Smooth muscle cell (in vitro differentiated cells): ENCODE measurements around the gene ANO4. TPM values are rescaled to one million over a fixed set of nuclear protein-coding genes. Genes with fewer than 3 reads are reported as not detected.
"Not testable (repeated sequence)": the region's sequence is repeated elsewhere in the genome, so short reads cannot be mapped to it uniquely, and the experiment has no call there.

Experiments used
- DNase-seq: peaks from one replicate; lab custom pipeline; 2025; ENCODE audit not compliant: unreplicated experiment; lab: John Stamatoyannopoulos, UW
- H2AFZ ChIP-seq: fragments of 200-600 bp; sonication (generic); 2 replicates; pipeline ENCODE4 v1.6.0; 2016; ENCODE audit warnings: antibody characterized with exemption, low read depth, mild to moderate bottlenecking
- H3F3A ChIP-seq: fragments of 200-600 bp; sonication (generic); 2 replicates; pipeline ENCODE4 v1.6.0; 2017; ENCODE audit warnings: antibody characterized with exemption, low read depth
- H3K27ac ChIP-seq: fragments of 200-600 bp; sonication (generic); 2 replicates; pipeline ENCODE4 v1.5.1; 2016; ENCODE audit warnings: low read depth, mild to moderate bottlenecking
- H3K27me3 ChIP-seq: fragments of 200-600 bp; sonication (generic); 2 replicates; pipeline ENCODE4 v1.6.1; 2016; ENCODE audit warnings: low read depth, mild to moderate bottlenecking
- H3K36me3 ChIP-seq: fragments of 200-600 bp; sonication (generic); 2 replicates; pipeline ENCODE4 v1.5.1; 2016; ENCODE audit warnings: low read depth
- H3K4me1 ChIP-seq: fragments of 200-600 bp; sonication (generic); 2 replicates; pipeline ENCODE4 v1.5.1; 2016; ENCODE audit warnings: low read depth
- H3K4me2 ChIP-seq: fragments of 200-600 bp; sonication (generic); 2 replicates; pipeline ENCODE4 v1.6.0; 2016; ENCODE audit warnings: mild to moderate bottlenecking
- H3K4me3 ChIP-seq: fragments of 200-600 bp; sonication (generic); 2 replicates; pipeline ENCODE4 v1.5.1; 2016; ENCODE audit warnings: mild to moderate bottlenecking
- H3K79me2 ChIP-seq: fragments of 200-600 bp; sonication (generic); 2 replicates; pipeline ENCODE4 v1.6.0; 2016; ENCODE audit warnings: low read depth, mild to moderate bottlenecking
- H3K9ac ChIP-seq: fragments of 200-600 bp; sonication (generic); 2 replicates; pipeline ENCODE4 v1.6.0; 2016; ENCODE audit warnings: low read depth
- H3K9me3 ChIP-seq: fragments of 200-600 bp; sonication (generic); replicated peaks from 2 replicates; pipeline ENCODE4 v1.5.1; 2016; ENCODE audit warnings: low read depth
- H4K20me1 ChIP-seq: fragments of 200-600 bp; sonication (generic); 2 replicates; pipeline ENCODE4 v1.6.0; 2016; ENCODE audit warnings: low read depth
- WGBS: methylation state at CpG from one replicate; pipeline ENCODE4 v1.1.7; 2016; ENCODE audit warnings: low lambda C conversion rate; 5-methylcytosine and 5-hydroxymethylcytosine counted together
- polyA plus RNA-seq: library from polyadenylated mRNA; unstranded; fragments of >200 nt; fragmentation: Nextera tagmentation; extraction: Ambion mirVana; gene quantifications from 2 replicates; pipeline ENCODE4 v1.2.1, GENCODE V29; 2016
- total RNA-seq: library from RNA; depleted of rRNA; stranded (reverse); fragments of >200 nt; gene quantifications from 2 replicates; pipeline ENCODE4 v1.2.3, GENCODE V29; 2014
- TF ChIP-seq, protein P1 (sequence below): fragments of 200-600 bp; sonication (generic); IDR thresholded peaks from 2 replicates; pipeline ENCODE4 v1.5.1; 2017; ENCODE audit warnings: borderline replicate concordance, mild to moderate bottlenecking, antibody characterized with exemption; ENCODE audit not compliant: insufficient read depth, poor library complexity, severe bottlenecking

The ANO4 gene
- total and polyA plus RNA-seq, 2 experiments from 2014 or later = 27.3 to 51.7 TPM

DNA sequence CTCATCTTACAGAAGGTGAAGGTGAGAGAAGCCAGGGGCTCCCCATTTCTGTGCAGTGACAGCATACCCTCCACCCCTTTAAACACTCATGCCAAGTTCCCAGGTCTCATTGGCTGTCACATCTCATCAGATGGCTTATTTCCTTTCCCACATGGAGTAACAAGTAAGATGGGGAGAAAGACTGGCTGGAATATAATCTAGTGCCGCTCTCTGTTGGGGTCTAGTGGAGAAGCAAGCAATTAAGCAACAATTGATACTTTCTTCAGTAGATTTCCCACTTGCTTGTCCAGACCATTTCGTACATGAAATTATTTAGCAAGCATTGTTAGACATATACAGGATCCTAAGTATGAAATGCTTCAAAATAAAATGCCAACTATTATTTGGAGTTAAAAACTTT lies 323.3 kb downstream of the ANO4 start:
- H3K27ac ChIP-seq = no peak overlapping the region
- no peak overlapping the region for H3K4me2 ChIP-seq
- DNase-seq = no peak
- H3K79me2 ChIP-seq = no peaks in the 10 kb centered on the region
- H3K4me1 ChIP-seq = no peaks in the 10 kb centered on the region
- H3F3A ChIP-seq = no peaks in the 10 kb centered on the region
- H3K27me3 ChIP-seq = no peaks in the 10 kb centered on the region
- no peak overlapping the region for H2AFZ ChIP-seq
- H3K36me3 ChIP-seq = peaks cover 8% of the 10 kb centered on the region
- WGBS = 96% methylated on average over 2 of the region's 2 CpGs
- H4K20me1 ChIP-seq = no peaks in the 10 kb centered on the region
- TF ChIP-seq, protein P1, sequence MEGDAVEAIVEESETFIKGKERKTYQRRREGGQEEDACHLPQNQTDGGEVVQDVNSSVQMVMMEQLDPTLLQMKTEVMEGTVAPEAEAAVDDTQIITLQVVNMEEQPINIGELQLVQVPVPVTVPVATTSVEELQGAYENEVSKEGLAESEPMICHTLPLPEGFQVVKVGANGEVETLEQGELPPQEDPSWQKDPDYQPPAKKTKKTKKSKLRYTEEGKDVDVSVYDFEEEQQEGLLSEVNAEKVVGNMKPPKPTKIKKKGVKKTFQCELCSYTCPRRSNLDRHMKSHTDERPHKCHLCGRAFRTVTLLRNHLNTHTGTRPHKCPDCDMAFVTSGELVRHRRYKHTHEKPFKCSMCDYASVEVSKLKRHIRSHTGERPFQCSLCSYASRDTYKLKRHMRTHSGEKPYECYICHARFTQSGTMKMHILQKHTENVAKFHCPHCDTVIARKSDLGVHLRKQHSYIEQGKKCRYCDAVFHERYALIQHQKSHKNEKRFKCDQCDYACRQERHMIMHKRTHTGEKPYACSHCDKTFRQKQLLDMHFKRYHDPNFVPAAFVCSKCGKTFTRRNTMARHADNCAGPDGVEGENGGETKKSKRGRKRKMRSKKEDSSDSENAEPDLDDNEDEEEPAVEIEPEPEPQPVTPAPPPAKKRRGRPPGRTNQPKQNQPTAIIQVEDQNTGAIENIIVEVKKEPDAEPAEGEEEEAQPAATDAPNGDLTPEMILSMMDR = no peak
- no peaks in the 10 kb centered on the region for H3K9me3 ChIP-seq
- H3K4me3 ChIP-seq = no peak overlapping the region
- no peak overlapping the region for H3K9ac ChIP-seq

DNA sequence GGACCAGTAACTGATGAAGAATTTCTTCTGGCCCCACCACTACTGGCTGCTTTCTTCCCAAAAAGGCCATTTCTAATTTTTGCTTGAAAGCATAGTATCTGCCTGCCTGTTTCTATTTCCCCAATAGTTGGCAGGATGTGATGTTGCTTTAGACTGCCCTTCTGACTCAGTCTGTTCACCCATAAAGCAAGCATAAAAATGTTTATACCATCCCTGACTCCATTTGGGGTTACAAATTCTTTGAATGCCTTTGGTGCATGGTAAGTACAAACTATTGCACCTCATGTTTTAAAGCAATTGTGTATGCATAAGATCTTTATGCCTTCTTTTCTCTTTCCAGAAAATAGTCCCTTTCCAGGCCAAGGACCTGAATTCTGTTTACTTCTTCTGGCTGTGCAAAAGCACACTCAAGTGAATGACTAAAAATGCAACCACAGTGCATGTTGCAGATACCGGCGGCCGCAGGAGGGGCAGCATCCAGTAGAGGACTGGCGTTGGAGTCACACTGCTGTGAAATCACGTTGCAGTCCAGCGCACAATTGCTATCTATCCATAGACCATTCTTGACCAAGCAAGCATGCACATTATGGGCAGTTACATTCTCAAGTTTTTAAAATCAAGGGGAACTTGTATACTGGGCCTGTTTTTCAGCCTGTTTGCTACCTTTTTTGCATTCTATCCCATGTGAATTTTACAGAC lies 333.1 kb downstream of the ANO4 start:
- H3K4me2 ChIP-seq = no peak overlapping the region
- no peaks in the 10 kb centered on the region for H3K36me3 ChIP-seq
- H3K27me3 ChIP-seq = no peaks in the 10 kb centered on the region
- no peak overlapping the region for H3K27ac ChIP-seq
- no peak overlapping the region for H3K4me3 ChIP-seq
- no peaks in the 10 kb centered on the region for H4K20me1 ChIP-seq
- no peaks in the 10 kb centered on the region for H3F3A ChIP-seq
- H3K9ac ChIP-seq = no peak overlapping the region
- no peak for DNase-seq
- H3K9me3 ChIP-seq = no peaks in the 10 kb centered on the region
- no peaks in the 10 kb centered on the region for H3K4me1 ChIP-seq
- no peaks in the 10 kb centered on the region for H3K79me2 ChIP-seq
- 91% methylated on average over 6 of the region's 6 CpGs for WGBS
- no peak overlapping the region for H2AFZ ChIP-seq
- TF ChIP-seq, protein P1 = no peak

DNA sequence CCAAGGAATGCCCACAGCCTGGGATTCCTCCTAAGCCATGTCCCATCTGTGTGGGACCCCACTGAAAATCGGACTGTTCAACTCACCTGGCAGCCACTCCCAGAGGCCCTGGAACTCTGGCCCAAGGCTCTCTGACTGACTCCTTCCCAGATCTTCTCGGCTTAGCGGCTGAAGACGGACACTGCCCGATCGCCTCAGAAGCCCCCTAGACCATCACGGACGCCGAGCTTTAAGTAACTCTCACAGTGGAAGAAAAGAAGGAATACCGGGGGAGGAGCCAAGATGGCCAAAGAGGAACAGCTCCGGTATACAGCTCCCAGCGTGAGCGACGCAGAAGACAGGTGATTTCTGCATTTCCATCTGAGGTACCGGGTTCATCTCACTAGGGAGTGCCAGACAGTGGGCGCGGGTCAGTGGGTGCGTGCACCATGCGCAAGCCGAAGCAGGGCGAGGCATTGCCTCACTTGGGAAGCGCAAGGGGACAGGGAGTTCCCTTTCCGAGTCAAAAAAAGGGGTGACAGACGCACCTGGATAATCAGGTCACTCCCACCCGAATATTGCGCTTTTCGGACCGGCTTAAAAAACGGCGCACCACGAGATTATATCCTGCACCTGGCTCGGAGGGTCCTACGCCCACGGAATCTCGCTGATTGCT lies 351.3 kb downstream of the ANO4 start:
- DNase-seq, H3K79me2 ChIP-seq, H3K36me3 ChIP-seq, H3K9me3 ChIP-seq, H3K4me1 ChIP-seq, H4K20me1 ChIP-seq, H3K9ac ChIP-seq, H3K27ac ChIP-seq, H3F3A ChIP-seq, H3K27me3 ChIP-seq: not testable (repeated sequence)
- Histone ChIP-seq H2AFZ (peak overlapping the region; percentile 72), H3K4me2 (peak overlapping the region; percentile 85), H3K4me3 (peak overlapping the region; percentile 50)
- WGBS = 26% methylated on average over 34 of the region's 35 CpGs

DNA sequence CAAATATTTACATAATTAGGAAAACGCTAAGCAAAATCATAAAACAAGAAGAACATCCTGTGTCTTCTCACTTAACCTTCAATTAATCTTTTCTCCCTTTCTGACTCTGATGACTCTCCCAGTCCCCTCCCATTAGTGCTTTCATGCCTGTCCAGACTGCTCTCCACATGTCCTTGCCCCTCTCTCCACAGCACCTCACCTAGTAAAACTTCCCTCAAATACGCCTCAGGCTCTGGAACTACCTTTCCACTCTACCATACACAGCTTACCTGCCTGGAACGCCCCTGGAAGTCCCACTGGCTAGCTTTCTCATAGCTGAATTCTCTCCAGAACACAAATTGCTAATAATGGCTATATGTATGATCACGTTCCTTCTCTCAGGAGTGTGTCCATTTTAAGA lies 370.7 kb downstream of the ANO4 start:
- TF ChIP-seq, protein P1 = no peak
- H3F3A ChIP-seq = no peaks in the 10 kb centered on the region
- H3K36me3 ChIP-seq = no peaks in the 10 kb centered on the region
- H3K9ac ChIP-seq = no peak overlapping the region
- H3K27ac ChIP-seq = no peak overlapping the region
- H4K20me1 ChIP-seq = no peaks in the 10 kb centered on the region
- no peak overlapping the region for H2AFZ ChIP-seq
- WGBS = 77% methylated on average over 4 of the region's 4 CpGs
- peaks cover 21% of the 10 kb centered on the region for H3K27me3 ChIP-seq
- H3K4me1 ChIP-seq = no peaks in the 10 kb centered on the region
- H3K4me3 ChIP-seq = no peak overlapping the region
- H3K79me2 ChIP-seq = no peaks in the 10 kb centered on the region
- no peak for DNase-seq
- H3K4me2 ChIP-seq = no peak overlapping the region
- H3K9me3 ChIP-seq = no peaks in the 10 kb centered on the region
